ENCODE data around the gene HS3ST2.

GRCh38 chr16:22926105-22926751 is 112.3 kb downstream of the HS3ST2 start:
- TF ChIP-seq POLR2A (IDR thresholded peaks at IDR 0.05): no peak
- TF ChIP-seq, protein P1, sequence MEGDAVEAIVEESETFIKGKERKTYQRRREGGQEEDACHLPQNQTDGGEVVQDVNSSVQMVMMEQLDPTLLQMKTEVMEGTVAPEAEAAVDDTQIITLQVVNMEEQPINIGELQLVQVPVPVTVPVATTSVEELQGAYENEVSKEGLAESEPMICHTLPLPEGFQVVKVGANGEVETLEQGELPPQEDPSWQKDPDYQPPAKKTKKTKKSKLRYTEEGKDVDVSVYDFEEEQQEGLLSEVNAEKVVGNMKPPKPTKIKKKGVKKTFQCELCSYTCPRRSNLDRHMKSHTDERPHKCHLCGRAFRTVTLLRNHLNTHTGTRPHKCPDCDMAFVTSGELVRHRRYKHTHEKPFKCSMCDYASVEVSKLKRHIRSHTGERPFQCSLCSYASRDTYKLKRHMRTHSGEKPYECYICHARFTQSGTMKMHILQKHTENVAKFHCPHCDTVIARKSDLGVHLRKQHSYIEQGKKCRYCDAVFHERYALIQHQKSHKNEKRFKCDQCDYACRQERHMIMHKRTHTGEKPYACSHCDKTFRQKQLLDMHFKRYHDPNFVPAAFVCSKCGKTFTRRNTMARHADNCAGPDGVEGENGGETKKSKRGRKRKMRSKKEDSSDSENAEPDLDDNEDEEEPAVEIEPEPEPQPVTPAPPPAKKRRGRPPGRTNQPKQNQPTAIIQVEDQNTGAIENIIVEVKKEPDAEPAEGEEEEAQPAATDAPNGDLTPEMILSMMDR (IDR thresholded peaks at IDR 0.05): no peak

Data from breast epithelium (tissue), 3 donors.